ENCODE measurements around the gene MAPK8IP2.
"Not testable (repeated sequence)": the region's sequence is repeated elsewhere in the genome, so short reads cannot be mapped to it uniquely, and the experiment has no call there.

The MAPK8IP2 gene

DNA sequence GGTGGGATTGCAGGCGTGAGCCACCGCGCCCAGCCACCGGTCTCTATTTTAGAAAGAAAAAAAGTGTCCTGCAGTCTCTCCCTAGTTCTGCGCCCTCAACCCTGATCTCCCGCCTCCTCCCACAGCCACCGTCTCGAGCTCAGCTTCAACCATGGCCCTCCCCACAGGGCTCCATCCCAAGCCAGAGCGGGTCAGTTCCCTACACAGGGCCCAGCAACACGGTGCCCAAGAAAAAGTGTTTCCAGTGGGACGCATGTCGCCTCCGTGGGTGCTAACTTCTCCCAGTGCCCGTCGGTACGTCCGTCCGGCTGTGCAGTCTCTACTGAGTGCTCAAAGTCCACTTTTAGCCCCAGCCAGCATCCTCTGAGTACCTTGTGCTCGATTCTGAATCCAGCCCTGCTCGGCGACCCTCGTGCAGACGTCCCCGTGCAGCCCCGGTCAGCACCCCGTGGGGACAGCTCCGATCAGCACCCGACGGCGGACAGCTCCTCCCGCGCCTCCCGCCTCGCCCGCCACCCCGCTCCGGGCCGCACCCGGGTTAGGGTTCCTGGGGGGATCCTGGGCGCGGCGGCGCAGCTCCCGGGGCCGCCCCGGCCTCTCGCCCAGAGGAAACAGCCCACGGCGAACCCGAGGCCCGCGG, 657 bp upstream of the MAPK8IP2 start:
- DNase-seq (ENCODE audit: low read depth in 2 of 2, low spot score in 1 of 2), result peak in 1 of 2 donors; percentile 24

DNA sequence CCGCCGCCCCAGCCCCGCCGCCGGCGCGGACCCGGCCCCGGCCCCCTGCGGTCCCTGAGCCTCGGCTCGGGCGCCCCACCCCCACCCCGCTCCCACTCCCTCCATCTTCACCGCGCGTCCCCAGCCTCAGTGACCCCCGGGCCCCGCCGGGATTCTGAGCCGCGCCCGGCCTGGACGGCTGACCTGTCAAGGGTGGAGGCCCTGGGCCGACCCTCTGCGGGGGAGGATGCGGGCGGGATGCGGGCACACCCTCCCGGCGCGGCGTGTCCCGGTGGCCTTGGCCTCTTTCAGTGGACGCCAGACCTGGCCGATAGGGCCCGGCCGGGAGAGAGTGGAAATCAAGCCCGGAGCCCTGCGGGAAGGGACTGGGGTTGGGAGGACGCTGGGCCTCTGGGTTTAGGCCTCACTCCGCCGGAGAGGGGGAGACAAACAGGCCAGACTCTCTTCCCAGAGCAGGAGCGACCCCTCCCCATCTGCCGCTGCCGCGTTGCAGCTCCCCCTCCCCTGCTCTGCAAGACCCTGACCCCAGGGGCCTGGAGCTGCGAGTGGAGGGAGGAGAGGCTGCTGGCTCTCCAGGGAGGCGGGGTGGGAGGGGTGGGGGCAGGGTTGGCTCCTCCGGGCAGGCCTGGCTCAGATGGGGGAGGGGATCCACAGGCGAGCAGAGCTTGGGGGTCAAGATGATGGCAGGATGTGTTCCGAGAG, 525 bp downstream of the MAPK8IP2 start:
- no peak for DNase-seq (ENCODE audit: low read depth in 2 of 2, low spot score in 1 of 2)

DNA sequence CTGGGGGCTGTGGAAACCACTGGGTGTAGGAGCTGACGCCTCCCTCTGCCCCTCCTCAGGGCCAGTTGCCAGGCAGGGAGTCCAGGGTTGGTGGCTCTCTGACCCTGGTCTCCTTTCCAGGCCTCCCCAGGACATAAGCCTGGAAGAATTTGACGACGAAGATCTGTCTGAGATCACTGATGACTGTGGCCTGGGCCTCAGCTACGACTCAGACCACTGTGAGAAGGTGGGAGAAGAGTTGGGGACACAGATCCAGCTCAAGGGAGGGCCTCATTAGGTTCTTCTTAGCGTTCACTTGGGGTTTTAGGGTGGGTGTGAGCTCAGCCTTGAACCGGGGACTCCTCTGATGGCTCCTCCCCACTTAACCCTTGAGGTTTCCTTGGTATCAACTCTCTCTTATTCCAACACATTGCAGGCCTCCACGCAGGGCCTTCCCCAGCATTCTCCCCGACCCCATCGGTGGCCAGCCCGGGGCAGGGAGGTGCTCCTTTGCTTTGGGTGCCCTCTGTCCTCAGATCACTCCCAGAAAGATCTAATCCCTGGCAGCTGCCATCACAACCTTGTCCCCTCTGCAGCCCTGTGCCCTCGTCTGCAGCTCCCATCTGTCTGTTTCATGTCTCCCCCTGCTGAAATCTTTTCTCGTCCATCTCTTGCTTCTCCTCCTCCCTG, 1.2 kb downstream of the MAPK8IP2 start:
- DNase-seq (ENCODE audit: low read depth in 2 of 2, low spot score in 1 of 2), result no peak

DNA sequence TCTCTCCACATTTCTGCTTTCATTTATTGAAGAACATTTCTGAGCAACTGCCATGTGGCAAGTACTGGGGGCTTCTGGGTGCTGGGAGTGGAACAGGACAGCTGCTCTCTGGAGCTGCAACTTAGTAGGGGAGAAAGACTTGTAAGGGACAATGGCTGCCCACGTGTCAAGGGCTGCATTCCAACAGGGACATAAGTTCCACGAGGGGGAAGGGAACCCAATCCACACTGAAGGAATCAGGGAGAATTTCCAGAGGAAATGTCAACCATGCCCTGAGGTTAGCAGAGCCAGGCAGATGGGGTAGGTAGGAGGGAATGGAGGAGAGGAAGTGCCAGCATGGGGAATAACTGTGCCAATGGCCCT, 1.7 kb downstream of the MAPK8IP2 start:
- no peak for DNase-seq (ENCODE audit: low read depth in 2 of 2, low spot score in 1 of 2)

DNA sequence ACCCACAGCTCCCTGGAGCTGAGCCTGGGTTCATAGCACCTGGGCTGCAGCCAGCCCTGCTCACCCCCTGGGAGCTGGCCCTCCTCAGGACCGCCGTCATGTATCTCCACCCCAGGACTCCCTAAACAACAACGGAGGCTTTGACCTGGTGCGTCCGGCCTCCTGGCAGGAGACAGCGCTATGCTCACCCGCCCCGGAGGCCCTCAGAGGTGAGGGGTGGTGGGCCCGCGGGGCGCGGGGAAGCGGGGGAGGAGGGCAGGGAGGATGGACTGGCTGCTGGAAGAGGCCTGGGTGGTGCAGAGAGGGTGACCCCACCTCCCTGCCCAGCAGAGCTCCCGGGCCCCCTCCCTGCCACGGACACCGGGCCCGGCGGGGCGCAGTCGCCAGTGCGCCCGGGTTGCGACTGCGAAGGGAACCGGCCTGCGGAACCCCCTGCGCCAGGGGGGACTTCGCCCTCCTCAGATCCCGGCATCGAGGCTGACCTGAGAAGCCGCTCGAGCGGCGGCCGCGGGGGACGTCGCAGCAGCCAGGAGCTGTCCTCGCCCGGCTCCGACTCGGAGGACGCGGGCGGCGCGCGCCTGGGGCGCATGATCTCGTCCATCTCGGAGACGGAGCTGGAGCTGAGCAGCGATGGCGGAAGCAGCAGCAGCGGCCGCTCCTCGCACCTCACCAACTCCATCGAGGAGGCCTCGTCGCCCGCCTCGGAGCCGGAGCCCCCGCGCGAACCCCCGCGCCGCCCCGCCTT, 3.1 kb downstream of the MAPK8IP2 start:
- no peak for DNase-seq (ENCODE audit: low read depth in 2 of 2, low spot score in 1 of 2)

DNA sequence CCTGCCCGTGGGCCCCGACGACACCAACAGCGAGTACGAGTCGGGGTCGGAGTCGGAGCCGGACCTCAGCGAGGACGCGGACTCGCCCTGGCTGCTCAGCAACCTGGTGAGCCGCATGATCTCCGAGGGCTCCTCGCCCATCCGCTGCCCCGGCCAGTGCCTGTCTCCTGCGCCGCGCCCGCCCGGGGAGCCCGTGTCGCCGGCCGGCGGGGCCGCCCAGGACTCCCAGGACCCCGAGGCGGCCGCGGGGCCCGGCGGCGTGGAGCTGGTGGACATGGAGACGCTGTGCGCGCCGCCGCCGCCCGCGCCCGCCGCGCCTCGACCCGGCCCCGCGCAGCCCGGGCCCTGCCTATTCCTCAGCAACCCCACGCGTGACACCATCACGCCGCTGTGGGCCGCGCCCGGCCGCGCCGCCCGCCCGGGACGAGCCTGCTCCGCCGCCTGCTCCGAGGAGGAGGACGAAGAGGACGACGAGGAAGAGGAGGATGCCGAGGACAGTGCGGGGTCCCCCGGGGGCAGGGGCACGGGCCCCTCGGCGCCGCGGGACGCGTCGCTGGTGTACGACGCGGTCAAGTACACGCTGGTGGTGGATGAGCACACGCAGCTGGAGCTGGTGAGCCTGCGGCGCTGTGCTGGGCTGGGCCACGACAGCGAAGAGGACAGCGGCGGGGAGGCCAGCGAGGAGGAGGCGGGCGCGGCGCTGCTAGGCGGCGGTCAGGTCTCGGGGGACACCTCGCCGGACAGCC, 3.8 kb downstream of the MAPK8IP2 start:
- DNase-seq (ENCODE audit: low read depth in 2 of 2, low spot score in 1 of 2), result no peak

DNA sequence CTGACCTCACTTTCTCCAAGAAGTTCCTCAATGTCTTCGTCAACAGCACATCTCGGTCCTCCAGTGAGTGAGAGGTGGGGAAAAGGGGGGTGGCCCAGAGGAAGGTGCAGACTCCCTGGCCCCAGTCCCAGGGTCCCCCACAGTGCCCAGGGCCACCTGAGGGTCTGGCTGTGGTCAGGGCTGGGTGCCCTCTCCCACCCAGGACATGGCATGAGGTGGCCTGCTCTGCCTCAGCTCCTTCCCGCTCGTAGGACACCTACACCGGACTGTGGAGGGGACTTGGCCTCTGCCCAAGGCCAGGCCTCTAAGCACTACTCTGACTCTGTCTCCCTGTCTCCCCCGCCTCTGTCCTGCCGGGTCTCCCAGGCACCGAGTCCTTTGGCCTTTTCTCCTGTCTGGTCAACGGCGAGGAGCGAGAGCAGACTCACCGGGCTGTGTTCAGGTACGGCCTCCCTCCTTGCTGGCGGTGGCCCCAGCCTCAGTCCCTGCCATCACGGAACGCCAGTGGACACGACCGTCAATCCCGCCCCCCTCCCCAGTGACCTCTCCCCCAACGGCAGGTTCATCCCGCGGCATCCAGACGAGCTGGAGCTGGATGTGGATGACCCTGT, 4.5 kb downstream of the MAPK8IP2 start:
- no peak for DNase-seq (ENCODE audit: low read depth in 2 of 2, low spot score in 1 of 2)

DNA sequence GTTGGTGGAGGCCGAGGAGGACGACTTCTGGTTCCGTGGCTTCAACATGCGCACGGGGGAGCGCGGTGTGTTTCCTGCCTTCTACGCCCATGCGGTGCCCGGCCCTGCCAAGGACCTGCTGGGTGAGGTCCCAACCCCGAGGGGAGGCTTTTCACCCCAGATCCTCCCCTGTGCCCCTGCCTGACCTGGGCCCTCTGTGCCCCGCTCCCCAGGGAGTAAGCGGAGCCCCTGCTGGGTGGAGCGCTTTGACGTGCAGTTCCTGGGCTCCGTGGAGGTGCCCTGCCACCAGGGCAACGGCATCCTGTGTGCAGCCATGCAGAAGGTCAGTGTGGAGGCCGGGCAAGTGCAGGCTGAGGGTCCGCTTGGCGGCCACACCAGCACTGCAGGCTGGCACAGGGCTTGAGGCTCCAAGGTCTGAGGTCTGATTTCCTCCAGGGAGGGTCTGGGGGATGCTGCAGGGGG, 5.1 kb downstream of the MAPK8IP2 start:
- DNase-seq (ENCODE audit: low read depth in 2 of 2, low spot score in 1 of 2), result no peak

DNA sequence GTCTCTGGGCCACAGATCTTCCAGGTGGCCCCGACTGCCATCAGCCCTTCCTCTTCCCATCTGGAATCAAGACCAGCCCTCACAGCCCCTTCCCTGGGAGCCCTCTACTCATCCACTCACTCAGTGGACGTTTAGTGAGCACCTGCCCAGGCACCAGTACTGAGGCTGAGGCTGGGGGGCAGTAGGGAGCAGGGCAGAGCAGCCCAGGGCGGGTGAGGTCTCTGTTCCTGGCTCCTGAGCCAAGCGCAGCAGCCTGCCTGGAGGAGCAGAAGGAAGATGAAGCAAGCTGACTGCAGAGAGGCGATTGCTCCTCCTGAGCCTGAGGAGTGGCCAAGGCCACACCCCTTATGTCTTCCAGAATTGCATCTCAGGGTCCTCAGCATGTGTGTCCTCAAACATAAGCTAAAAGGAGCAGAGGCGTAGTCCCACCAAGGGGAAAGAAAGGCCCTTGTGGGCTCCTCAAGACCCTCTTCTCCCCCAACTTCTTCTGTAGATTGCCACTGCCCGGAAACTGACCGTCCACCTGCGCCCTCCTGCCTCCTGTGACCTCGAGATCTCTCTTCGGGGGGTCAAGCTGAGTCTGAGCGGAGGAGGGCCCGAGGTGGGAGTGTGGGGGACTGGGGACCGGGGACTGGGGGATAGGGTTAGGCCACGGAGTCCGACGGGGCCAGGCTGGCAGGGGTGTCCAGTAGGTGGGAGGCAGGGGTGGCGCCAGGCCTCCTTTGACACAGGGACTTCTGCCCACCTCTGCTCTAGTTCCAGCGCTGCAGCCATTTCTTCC, 5.8 kb downstream of the MAPK8IP2 start:
- DNase-seq (ENCODE audit: low read depth in 2 of 2, low spot score in 1 of 2), result no peak

DNA sequence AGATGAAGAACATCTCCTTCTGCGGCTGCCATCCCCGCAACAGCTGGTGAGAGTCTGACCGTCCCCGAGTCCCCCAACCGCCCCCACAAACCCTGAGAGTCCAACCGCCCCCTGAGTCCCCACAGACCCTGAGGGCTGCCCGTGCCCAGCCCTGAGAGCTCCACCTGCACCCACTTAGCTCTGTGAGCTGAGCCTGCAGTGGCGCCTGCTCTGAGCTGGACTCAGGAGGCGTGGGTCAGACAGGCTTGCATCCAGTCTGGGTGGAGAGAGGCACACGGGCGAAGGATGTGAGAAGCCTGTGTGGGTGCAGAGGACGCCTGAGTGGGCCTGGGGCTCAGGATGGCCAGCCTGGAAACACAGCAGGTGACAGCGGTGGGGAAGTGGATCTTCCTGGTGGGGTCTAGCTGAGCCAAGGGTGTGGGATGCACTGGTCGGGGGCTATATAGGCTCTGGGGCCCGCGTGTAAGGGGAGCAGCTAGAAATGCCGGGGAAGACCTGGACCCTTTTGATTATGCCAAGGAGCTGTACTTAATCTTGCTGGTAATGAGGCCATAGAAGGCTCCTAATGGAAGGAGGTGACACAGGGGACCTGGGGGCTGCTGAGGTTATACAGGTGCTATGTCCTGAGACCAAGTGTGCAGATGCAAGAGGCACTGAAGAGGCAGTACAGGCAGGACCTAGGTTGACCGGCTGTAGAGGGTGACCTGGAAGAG, 6.5 kb downstream of the MAPK8IP2 start:
- DNase-seq (ENCODE audit: low read depth in 2 of 2, low spot score in 1 of 2), result no peak

DNA sequence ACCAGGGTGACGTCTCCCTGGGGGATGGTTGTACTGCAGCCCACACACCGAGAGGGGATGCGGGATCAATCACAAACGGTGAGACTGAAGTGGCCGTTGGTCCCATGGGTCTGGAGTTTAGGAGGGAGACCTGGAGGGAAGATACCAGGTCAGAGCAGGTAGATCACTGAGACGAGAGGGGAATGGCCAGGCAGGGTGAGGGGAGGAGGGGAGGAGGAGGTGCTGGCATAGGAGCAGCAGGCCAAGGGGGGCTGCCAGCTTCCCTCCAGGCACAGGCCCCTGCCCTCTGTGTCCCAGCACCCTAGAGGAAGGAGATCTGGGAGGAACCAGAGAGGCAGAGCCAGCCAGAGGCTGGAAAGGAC, 7.0 kb downstream of the MAPK8IP2 start:
- DNase-seq (ENCODE audit: low read depth in 2 of 2, low spot score in 1 of 2), result no peak

DNA sequence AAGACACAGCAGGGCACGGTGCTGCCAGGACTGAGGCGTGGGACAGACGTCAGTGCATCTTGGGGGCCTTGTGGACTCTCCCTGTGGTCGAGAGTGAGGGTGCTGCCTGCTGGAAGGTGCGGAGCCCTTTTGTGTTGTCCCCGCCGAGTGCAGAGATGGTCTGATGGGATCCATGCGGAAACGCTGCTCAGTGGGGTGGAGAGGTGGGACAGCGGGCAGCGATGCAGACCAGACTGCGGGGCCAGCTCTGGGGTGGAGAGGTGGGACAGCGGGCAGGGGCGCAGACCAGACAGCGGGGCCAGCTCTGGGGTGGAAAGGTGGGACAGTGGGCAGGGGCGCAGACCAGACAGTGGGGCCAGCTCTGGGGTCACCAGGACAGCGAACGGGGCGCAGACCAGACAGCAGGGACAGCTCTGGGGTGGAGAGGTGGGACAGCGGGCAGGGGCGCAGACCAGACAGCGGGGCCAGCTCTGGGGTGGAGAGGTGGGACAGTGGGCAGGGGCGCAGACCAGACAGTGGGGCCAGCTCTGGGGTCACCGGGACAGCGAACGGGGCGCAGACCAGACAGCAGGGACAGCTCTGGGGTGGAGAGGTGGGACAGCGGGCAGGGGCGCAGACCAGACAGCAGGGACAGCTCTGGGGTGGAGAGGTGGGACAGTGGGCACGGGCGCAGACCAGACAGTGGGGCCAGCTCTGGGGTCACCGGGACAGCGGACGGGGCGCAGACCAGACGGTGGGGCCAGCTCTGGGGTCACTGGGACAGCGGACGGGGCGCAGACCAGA, 7.7 kb downstream of the MAPK8IP2 start:
- not testable (repeated sequence) for DNase-seq (ENCODE audit: low read depth in 2 of 2, low spot score in 1 of 2)

DNA sequence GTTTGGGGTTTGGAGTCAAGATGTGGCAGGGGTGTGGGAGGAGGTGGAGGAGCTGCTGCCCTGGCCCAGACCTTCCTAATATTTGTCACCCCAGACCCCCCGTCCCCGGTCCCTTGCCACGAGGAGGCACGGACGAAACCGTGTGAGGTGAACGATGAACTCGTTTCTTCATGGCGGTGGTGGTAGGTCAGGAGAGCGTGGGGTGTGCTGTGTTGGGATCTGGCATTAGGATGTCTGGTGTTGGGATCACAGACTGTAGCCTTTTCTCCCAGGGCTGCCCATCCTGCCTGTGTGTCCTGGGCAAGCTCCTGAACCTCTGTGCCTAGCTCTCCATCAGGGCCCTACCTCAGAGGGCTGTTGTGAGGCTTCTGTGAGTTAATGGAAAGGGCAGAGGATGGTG, 8.4 kb downstream of the MAPK8IP2 start:
- no peak for DNase-seq (ENCODE audit: low read depth in 2 of 2, low spot score in 1 of 2)

DNA sequence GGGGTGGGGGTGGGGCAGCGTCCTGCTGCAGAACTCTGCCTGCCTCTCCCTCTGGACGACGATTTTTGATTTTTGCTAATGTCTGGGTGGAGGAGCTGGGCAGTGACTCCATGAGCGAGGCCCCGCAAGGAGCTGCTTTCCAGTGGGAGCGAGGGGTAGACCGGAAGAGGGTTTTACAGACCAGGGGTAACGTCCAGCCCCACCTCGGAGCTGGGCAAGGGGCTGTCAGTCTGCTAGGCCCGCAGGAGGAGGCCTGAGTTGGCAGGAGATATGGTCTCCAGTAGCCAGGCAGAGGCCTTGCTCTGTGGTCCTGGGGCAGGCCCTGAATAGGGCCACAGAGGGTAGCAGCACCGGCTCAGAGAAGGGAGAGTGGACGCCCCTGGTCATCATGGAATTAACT, 9.0 kb downstream of the MAPK8IP2 start:
- DNase-seq (ENCODE audit: low read depth in 2 of 2, low spot score in 1 of 2), result no peak

DNA sequence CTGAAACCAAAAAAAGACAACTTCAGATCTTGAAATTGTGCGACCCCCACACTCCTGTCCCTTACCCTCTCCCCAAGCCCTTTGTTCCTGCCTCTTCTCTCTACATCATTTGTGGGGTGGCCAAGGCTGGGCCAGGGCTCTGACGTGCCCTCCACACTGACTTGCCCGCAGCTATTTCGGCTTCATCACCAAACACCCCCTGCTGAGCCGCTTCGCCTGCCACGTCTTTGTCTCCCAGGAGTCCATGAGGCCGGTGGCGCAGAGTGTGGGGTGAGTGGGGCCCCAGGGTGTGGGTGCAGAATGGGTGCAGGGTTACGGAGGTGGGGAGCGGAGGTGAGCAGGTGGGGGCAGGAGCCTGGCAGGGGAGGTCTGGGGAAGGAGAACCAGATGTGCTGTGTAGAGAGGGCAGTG, 9.5 kb downstream of the MAPK8IP2 start:
- no peak for DNase-seq (ENCODE audit: low read depth in 2 of 2, low spot score in 1 of 2)

DNA sequence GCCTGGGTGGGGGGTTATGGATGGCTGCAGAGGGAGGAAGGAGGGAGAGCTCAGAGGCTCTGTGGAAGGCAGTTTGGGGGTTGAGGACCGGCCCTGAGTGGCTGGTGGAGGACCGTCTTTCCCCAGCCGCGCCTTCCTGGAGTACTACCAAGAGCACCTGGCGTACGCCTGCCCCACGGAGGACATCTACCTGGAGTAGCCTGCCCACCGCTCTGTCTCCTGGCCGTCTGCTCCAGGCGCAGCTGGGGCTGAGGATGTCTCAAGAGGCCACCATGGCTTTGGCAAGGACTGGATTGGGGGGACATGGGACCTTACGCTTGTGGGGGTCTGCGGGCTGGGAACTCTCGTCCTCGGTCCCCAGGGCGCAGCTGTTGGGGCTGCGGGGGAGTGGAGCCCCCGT, 10.0 kb downstream of the MAPK8IP2 start:
- DNase-seq (ENCODE audit: low read depth in 2 of 2, low spot score in 1 of 2), result no peak

DNA sequence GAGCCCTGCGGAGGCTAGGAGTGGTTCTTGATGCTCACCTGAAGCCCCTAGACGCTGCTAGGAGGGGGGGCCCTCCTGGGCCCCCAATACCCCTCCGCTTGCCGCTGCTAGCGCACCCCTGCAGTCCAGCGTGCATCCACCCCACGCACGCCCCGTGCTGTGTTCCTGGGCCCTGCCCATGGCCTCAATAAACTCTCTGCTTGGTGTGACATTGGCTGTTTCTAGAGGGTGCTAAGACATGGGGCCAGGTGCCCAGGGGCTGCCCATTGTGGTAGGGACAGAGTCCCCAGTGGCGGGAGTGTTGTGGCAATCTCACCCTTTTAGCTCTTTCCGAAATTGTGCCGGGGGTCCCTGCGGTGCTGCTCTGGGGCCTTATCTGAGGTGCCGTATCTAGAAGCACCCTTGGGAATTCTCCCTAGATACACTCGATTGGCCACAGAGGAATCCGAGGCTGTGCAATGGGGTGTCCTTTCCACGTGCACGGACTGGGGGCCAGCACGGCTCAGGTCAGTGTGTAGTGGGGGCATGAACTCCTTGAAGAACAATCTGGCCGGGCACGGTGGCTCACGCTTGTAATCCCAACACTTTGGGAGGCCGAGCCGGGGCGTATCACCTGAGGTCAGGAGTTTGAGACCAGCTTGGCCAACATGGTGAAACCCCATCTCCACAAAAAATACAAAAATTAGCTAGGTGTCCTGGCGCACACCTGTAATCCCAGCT, 10.9 kb downstream of the MAPK8IP2 start:
- no peak for DNase-seq (ENCODE audit: low read depth in 2 of 2, low spot score in 1 of 2)

DNA sequence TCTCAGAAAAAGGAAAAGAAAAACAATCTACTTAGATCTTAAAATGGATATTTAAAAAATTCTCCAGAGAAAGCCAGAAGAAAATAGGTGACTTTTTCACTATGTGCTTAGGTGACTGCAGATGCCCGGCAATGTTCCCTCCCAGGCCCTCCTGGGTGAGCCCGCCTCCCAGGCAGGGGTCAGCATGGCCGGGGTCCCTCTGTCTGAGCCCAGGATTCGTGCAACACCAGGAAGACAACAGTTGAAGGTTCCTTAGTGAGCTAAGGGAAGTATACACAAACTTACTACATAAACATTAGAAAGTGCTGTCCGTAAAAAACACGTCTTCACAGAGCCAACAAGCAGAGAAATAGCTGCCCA, 11.6 kb downstream of the MAPK8IP2 start:
- DNase-seq (ENCODE audit: low read depth in 2 of 2, low spot score in 1 of 2), result no peak

Measured in stimulated activated CD8-positive, alpha-beta memory T cell treated with anti-CD3 and anti-CD28 coated beads, Interleukin-4, amount 100 ng/mL, for 1 hour (primary cell).